MM.1S (cell line): ENCODE results near the gene MYLK2.

Experiments used
- DNase-seq: peaks from one replicate; pipeline ENCODE4 v3.0.0-alpha.2; 2015
- H2AFZ ChIP-seq: fragments of 300-600 bp; sonication (generic); 2 replicates; pipeline ENCODE4 v1.6.0; 2016; ENCODE audit warnings: antibody characterized with exemption, low read length
- H3F3A ChIP-seq: fragments of 300-600 bp; sonication (generic); 2 replicates; pipeline ENCODE4 v1.6.1; 2016; ENCODE audit warnings: mild to moderate bottlenecking, antibody characterized with exemption, low read length, moderate library complexity, mixed read lengths; ENCODE audit not compliant: insufficient read depth
- H3K27ac ChIP-seq: fragments of 300-600 bp; sonication (generic); 2 replicates; pipeline ENCODE4 v1.5.1; 2016; ENCODE audit warnings: mild to moderate bottlenecking, low read length
- H3K27me3 ChIP-seq: fragments of 300-600 bp; sonication (generic); replicated peaks from 2 replicates; pipeline ENCODE4 v1.6.0; 2016; ENCODE audit warnings: low read length; ENCODE audit not compliant: insufficient read depth
- H3K36me3 ChIP-seq: fragments of 300-600 bp; sonication (generic); replicated peaks from 2 replicates; pipeline ENCODE4 v1.6.1; 2016; ENCODE audit warnings: mild to moderate bottlenecking, low read length, mixed read lengths; ENCODE audit not compliant: insufficient read depth
- H3K4me1 ChIP-seq: fragments of 300-600 bp; sonication (generic); 2 replicates; pipeline ENCODE4 v1.6.1; 2016; ENCODE audit warnings: low read length, mixed read lengths
- H3K4me2 ChIP-seq: fragments of 300-600 bp; sonication (generic); 2 replicates; pipeline ENCODE4 v1.6.0; 2016; ENCODE audit warnings: low read depth, low read length
- H3K4me3 ChIP-seq: fragments of 300-600 bp; sonication (generic); 2 replicates; pipeline ENCODE4 v1.5.1; 2016; ENCODE audit warnings: low read length, mixed read lengths
- H3K79me2 ChIP-seq: fragments of 300-600 bp; sonication (generic); 2 replicates; pipeline ENCODE4 v1.6.1; 2016; ENCODE audit warnings: mixed run types, low read length, mixed read lengths
- H3K9ac ChIP-seq: fragments of 300-600 bp; sonication (generic); 2 replicates; pipeline ENCODE4 v1.6.1; 2016; ENCODE audit warnings: low read length, mixed read lengths
- H3K9me2 ChIP-seq: fragments of 300-600 bp; sonication (generic); replicated peaks from 2 replicates; pipeline ENCODE4 v1.6.1; 2016; ENCODE audit warnings: mild to moderate bottlenecking, low read length, mixed read lengths; ENCODE audit not compliant: insufficient read depth
- H3K9me3 ChIP-seq: fragments of 300-600 bp; sonication (generic); replicated peaks from 2 replicates; pipeline ENCODE4 v1.6.1; 2016; ENCODE audit warnings: mild to moderate bottlenecking, low read length, mixed read lengths; ENCODE audit not compliant: insufficient read depth
- H4K20me1 ChIP-seq: fragments of 300-600 bp; sonication (generic); 2 replicates; pipeline ENCODE4 v1.6.1; 2016; ENCODE audit warnings: mild to moderate bottlenecking, low read length, moderate library complexity, mixed read lengths; ENCODE audit not compliant: insufficient read depth
- EZH2 ChIP-seq: fragments of 300-600 bp; sonication (generic); optimal IDR thresholded peaks from 2 replicates; pipeline ENCODE3; 2017; ENCODE audit warnings: low read depth, mild to moderate bottlenecking, antibody characterized with exemption, low read length, mixed read lengths
- EZH2phosphoT487 ChIP-seq: fragments of 300-600 bp; sonication (generic); IDR thresholded peaks from 2 replicates; pipeline ENCODE4 v1.6.1; 2018; ENCODE audit warnings: antibody characterized with exemption, low read length
- TF ChIP-seq, protein P1 (sequence below): fragments of 300-600 bp; sonication (generic); IDR thresholded peaks from 2 replicates; pipeline ENCODE4 v1.5.1; 2016; ENCODE audit warnings: antibody characterized with exemption, low read length, mixed read lengths

The MYLK2 gene

DNA sequence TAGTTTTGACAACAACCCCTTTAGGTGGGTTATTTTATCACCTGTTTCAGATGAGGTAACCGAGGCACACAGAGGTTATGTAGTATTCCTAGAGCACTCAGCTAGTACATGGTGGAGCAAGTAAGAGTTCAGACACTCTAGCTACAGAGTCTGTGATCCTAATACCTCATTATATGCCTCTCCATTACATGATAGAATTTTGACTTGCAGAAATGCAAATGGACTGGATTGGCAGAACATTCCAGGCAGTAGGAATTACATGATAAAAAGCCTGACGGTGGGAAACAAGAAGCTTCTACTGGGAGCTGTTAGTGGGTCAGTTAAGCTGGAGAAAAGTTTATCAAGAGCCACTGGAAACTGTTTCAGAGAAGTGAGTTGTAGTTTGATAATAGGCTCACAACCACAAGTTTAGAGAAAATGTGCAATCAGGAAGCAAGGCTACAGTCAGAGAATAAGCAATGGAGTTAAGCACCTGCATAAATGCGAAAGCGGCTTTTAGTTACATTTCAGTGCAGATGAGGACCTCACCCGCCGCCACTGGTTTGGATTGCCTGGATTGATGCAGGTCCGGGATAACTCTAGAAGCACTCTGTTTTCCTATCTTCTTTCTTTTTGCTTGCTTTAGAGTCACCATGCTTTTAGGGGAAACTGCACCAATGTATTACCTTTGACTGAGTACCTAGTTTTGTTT lies 34.7 kb upstream of the MYLK2 start:
- TF ChIP-seq, protein P1, sequence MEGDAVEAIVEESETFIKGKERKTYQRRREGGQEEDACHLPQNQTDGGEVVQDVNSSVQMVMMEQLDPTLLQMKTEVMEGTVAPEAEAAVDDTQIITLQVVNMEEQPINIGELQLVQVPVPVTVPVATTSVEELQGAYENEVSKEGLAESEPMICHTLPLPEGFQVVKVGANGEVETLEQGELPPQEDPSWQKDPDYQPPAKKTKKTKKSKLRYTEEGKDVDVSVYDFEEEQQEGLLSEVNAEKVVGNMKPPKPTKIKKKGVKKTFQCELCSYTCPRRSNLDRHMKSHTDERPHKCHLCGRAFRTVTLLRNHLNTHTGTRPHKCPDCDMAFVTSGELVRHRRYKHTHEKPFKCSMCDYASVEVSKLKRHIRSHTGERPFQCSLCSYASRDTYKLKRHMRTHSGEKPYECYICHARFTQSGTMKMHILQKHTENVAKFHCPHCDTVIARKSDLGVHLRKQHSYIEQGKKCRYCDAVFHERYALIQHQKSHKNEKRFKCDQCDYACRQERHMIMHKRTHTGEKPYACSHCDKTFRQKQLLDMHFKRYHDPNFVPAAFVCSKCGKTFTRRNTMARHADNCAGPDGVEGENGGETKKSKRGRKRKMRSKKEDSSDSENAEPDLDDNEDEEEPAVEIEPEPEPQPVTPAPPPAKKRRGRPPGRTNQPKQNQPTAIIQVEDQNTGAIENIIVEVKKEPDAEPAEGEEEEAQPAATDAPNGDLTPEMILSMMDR: no peak
- TF ChIP-seq EZH2phosphoT487: no peak
- TF ChIP-seq EZH2: no peak
- Histone ChIP-seq H3K4me3 (no peak overlapping the region), H3K9me3 (no peaks in the 10 kb centered on the region), H3K79me2 (peaks cover 11% of the 10 kb centered on the region), H3K4me2 (no peak overlapping the region), H3K4me1 (no peaks in the 10 kb centered on the region), H3K27ac (no peak overlapping the region), H3K9me2 (no peaks in the 10 kb centered on the region), H2AFZ (no peak overlapping the region), H3K36me3 (peaks cover 17% of the 10 kb centered on the region; the same call in 1 of the 2 replicates), H3K27me3 (no peaks in the 10 kb centered on the region), H3K9ac (no peak overlapping the region), H4K20me1 (no peaks in the 10 kb centered on the region), H3F3A (no peaks in the 10 kb centered on the region)
- DNase-seq: no peak

DNA sequence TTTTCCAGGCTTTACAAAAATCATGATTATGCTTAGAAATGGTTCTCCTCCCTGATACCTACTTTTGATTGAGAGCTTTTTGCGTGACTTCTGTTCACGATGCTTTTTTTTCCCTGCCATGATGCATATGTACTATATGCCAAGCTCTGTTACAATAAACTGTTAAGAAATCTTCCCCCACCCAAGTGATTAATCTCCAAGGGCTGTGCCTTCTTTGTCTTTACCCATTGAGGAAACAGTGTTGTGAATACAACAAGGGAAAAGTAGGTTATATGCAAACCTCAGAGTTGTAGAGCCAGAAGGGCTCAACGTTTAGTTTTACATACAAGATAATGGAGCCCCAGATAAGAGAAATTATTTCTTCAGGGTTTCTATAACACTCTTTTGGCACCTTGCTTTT lies 34.1 kb upstream of the MYLK2 start:
- Histone ChIP-seq H3K27ac (no peak overlapping the region), H3K9me2 (no peaks in the 10 kb centered on the region), H3K79me2 (peaks cover 9% of the 10 kb centered on the region; the same call in 1 of the 2 replicates), H3F3A (no peaks in the 10 kb centered on the region), H3K9me3 (no peaks in the 10 kb centered on the region), H4K20me1 (no peaks in the 10 kb centered on the region), H3K9ac (no peak overlapping the region), H3K27me3 (no peaks in the 10 kb centered on the region), H3K4me1 (no peaks in the 10 kb centered on the region), H3K4me3 (no peak overlapping the region), H2AFZ (no peak overlapping the region), H3K36me3 (peaks cover 19% of the 10 kb centered on the region; the same call in 1 of the 2 replicates), H3K4me2 (no peak overlapping the region)
- TF ChIP-seq EZH2 (no peak), EZH2phosphoT487 (no peak)
- TF ChIP-seq, protein P1: no peak
- no peak for DNase-seq

DNA sequence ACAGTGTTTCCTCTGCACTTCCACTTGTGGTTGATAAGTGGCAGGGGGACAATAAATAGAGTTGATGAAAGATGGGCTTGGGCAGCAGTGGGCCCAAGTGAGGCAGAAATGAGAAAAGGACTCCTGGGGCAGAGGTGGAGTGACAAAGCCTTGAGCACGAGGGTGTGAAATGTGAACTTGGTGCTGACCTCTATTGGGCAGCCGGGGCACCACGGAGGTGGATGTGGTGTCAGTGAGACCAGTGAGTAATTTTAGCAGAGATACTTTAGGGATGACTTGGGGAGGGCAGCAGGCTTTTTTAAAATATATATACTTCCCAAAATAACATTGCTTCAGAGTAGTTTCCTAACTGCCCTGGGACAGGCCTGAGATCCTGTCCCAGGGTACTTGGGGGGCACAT lies 30.6 kb upstream of the MYLK2 start:
- H3K27ac ChIP-seq: no peak overlapping the region
- H3K9me3 ChIP-seq: no peaks in the 10 kb centered on the region
- TF ChIP-seq EZH2phosphoT487 (no peak), EZH2 (no peak)
- TF ChIP-seq, protein P1: no peak; the same call in 1 of the 2 replicates
- H4K20me1 ChIP-seq: no peaks in the 10 kb centered on the region
- H3K79me2 ChIP-seq: 0 out of 2 replicates have a peak, but pooled peaks cover 6% of the 10 kb centered on the region
- peaks cover 14% of the 10 kb centered on the region; the same call in 1 of the 2 replicates for H3K36me3 ChIP-seq
- DNase-seq: no peak
- no peak overlapping the region for H2AFZ ChIP-seq
- no peaks in the 10 kb centered on the region for H3K9me2 ChIP-seq
- no peaks in the 10 kb centered on the region for H3F3A ChIP-seq
- no peaks in the 10 kb centered on the region for H3K27me3 ChIP-seq
- H3K4me1 ChIP-seq: no peaks in the 10 kb centered on the region
- H3K4me3 ChIP-seq: no peak overlapping the region
- H3K4me2 ChIP-seq: no peak overlapping the region
- H3K9ac ChIP-seq: no peak overlapping the region
